NCI-H2227 (cell line): Measurements from ENCODE around the gene AGTPBP1.

Experiments used
- DNase-seq: peaks from one replicate; lab custom pipeline; 2025; ENCODE audit not compliant: unreplicated experiment; lab: John Stamatoyannopoulos, UW

The AGTPBP1 gene

GRCh38 chr9:85541876-85542275 is 199.9 kb downstream of the AGTPBP1 start:
- DNase-seq = no peak

DNA sequence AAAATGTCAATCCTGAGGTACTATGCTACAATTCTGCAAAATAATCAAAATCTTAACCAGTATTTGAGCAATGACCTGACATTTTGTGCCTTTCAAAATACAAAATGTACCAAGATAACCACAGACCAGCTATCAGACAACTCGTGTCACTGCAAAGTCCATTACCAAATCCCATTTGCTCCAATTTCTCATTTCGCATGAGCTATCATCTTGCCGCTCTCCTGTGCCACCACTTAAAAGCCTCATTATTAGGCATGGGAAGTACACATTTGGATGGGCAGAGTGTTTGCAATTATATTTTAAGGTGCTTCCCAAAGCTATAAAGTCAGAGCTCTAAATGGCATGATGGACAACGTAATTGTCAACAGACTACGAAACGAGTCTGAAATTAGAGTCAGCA is 205.2 kb downstream of the AGTPBP1 start:
- no peak for DNase-seq

DNA sequence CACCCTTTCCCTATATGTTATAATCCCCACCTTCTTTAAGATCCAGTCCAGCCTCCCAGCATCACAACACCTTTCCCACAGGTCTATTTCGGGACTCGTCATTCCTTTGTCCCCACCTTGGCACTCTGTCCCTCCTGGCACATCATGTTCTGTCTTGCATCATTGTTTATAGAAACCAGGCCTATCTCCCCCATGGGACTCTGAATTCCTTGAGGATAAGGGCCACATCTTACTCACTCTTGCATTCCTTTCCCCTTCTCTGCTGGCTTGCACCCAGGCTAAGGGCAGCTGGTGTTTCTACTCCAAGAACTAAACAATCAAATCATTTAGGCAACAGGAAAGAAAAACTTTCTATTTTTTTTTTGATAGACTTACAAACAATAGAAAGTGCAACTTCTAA is 205.7 kb downstream of the AGTPBP1 start:
- no peak for DNase-seq

DNA sequence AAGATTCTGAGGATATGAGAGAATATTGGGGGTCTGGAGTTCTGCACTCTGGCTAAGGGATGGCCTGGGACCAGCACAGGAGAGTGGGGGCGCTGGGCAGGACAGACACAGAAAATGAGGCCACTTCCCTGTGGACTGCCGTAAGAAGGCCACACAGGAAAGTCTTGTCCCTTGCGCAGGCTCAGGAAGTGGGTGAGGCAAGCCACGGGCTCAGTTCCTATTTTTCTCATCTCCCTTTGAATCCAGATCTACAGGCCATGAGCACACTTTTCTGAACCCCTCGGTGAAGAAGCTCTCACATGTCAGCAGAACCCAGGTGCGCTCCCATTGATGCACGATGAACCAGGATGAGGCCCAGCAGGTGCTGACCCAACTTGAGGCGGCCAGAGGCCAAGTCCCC is 207.4 kb downstream of the AGTPBP1 start:
- DNase-seq = no peak

- no peak for DNase-seq
Measured at GRCh38 chr9:85533538-85533937, 208.2 kb downstream of the AGTPBP1 start.

DNA sequence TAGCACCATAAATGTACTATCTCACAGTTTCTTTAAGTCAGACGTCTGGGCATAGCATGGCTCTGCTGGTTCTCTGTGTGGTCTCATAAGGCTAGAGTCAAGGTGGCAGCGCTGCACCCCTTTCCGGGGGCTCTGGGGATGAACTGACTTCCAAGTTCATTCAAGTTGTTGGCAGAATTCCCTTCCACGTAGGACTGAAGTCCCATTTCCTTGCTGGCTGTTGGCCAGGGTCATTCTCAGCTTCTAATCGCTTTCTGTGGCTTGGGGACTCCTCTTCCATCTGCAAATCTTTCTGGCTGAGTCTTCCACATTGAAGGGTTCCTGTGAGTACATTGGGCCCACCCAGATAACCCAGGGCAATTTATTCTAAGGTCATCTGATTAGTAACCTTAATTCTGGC is 211.0 kb downstream of the AGTPBP1 start:
- no peak for DNase-seq

GRCh38 chr9:85528607-85529006 is 213.1 kb downstream of the AGTPBP1 start:
- DNase-seq = no peak

GRCh38 chr9:85528142-85528541 is 213.6 kb downstream of the AGTPBP1 start:
- DNase-seq = no peak

DNA sequence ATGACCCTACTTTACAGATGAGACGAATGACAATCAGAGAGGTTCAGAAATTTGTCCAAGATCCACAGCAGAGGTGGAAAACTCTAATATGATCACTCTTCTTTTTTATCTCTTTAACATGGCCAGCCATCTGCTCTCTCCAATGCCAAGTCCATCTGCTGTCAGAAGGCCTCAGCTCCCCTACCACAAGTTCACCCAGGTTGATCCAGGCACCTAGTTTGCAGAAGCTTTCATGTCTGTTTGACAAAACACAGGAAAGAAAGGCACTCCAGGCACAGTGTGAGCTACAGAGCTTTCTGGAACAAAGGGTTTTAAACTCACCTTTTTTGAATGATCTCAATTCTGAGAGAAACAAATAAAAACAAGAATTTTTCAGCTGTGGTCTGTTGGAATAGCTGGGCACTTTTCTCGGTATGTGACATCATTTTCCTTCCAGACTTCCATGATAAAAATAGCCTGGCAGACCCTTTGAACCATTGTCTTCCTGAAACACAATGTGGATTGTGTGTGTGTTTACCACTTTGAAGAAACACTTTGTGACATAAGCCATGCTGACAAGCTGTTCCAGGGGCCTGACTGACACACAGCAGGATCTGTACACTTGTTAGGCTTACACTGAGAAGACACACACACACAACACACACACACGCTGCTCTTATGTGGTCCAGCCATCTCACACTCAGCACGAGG is 214.3 kb downstream of the AGTPBP1 start:
- no peak for DNase-seq

DNA sequence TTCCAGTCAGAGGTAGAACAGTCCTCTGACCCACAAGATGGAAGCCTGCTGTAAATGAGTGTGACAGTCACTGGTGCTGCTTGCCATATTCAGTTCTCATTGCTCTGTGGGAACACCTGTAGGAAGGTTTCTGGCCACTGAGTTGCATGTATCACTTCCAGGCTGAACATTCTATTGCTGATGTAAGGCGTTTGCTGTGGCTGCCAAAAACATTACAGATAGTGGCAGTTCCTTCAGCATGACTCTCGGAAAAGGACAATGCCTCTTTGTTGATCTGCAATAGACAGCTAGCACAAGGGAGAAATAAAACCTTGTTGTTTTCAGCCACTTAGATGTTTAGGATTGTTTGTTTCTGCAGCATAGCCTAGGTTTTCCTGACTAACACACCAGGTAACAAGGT is 217.2 kb downstream of the AGTPBP1 start:
- no peak for DNase-seq

GRCh38 chr9:85523202-85523601 is 218.6 kb downstream of the AGTPBP1 start:
- no peak for DNase-seq

DNA sequence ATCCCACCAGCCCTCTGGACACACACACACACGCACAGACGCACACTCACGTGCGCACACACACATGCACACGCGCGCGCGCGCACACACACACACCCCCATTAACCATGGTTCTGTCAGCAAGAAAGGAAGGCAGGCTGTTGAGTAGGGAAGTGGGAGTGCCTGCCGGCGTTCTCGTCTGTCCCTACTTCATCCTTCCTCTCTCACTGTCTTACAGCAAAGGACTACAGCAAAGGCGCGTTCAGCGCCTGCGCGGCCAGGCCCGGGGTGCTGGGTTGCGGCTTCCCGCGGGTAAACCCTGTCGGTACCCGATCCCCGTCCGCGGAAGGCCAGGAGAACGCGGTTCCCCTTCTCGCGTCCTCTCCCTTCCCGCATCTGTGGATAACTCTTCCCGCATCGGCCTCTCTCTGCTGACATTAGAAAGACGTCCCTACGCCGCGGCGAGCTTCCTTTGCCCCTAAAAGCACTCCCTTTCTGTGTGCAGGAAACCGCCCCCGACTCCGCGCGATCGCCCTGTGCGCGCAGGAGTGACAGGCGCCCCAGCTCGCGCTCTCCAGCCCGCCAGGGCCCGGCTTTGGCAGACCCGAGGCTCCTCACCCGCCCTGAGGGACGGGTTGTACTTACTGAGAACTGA is 219.2 kb downstream of the AGTPBP1 start:
- peak; percentile 67 for DNase-seq

- DNase-seq = no peak
Measured at GRCh38 chr9:85521371-85522197, 220.2 kb downstream of the AGTPBP1 start.

GRCh38 chr9:85516976-85517637 is 224.6 kb downstream of the AGTPBP1 start:
- DNase-seq = no peak

DNA sequence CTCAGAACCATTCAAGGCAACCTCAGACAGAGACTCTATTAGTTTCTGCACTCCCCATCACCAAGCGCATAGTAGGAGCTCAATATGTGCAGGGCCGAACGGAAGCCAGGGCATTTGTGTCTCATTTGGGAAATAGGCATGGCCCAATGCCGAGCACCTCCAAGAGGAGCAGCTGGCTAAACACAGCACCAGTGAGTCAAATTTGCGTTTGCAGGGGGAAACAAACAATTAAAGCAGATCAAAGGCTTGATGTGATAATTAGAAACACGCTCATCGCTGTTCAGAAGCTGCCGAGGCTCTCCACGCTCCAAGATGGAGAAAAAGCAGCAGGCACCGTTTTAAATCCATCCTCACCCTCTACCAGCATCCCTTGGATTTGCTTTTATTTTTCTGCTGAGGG is 225.3 kb downstream of the AGTPBP1 start:
- no peak for DNase-seq

- DNase-seq = no peak
Measured at GRCh38 chr9:85515021-85515420, 226.7 kb downstream of the AGTPBP1 start.

GRCh38 chr9:85514256-85514655 is 227.5 kb downstream of the AGTPBP1 start:
- no peak for DNase-seq

GRCh38 chr9:85511746-85512145 is 230.0 kb downstream of the AGTPBP1 start:
- no peak for DNase-seq

DNA sequence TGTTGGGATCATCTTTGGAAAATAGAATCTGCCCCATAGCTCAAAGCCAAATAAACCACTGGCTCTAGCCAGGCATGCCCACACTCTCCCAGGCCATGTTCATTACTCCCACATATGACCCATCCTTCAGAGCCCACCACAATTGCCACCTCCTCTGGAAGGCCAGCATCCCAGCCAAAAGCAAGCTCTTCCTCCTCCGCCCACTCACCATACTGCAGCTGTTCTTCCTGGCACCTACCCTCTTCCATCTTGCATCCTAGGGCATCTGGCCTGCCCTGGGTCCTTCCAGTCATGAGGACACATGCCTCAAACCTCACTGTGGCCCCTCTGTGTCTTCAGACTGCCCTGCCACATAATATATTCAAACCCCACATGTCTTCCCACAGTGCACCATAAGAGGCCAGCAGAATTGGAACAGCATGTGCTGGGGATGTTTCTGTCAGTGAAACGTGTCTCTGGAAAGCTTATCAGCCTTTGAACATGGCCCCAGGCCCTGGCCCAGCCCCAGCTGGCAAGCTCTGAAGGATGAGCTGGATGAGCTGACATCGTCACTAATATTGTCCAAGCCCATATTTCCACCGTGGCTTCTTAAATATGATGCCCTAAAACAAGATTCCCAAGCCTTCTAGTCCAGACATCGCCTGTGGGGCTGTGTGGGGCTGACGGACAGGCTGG is 230.8 kb downstream of the AGTPBP1 start:
- DNase-seq = no peak

GRCh38 chr9:85508616-85509015 is 233.1 kb downstream of the AGTPBP1 start:
- no peak for DNase-seq

DNA sequence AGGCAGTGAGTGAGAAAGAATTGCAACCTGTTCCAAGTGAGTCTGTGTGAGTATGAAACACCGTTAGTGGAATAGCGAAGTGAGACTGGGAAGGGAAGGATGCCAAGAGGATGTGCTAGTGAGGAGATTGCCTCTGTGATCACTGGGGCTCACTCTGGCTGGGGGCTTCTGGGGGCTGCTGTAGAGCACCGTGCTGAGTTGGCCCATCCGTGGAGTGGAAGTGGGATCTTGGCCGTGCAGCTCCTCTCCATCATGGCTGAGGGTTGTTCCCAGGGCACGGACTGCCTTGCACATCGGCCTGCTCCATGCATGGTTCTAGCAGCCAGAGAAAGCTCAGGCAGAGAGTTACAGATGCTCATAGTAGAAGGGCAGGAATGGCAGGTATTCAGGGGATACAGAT is 236.1 kb downstream of the AGTPBP1 start:
- DNase-seq = no peak
